SK-N-SH (cell line): ENCODE measurements around the gene PRG2.

Experiments
- CHD2 ChIP-seq: fragments of 150-350 bp; IDR thresholded peaks from 2 replicates; pipeline ENCODE4 v1.6.1; 2018; ENCODE audit warnings: low read length; ENCODE audit not compliant: partially characterized antibody
- EZH2phosphoT487 ChIP-seq: fragments of 200-600 bp; sonication (generic); IDR thresholded peaks from 2 replicates; pipeline ENCODE4 v1.6.1; 2017; ENCODE audit warnings: low read depth, mixed run types, mild to moderate bottlenecking, antibody characterized with exemption, moderate library complexity, borderline replicate concordance
- MEF2A ChIP-seq: IDR thresholded peaks from 2 replicates; pipeline ENCODE4 v1.4.0; 2012; ENCODE audit warnings: low read depth, borderline replicate concordance
- POLR2AphosphoS5 ChIP-seq: IDR thresholded peaks from 2 replicates; pipeline ENCODE4 v1.6.1; 2012; ENCODE audit warnings: low read depth, low read length
- RCOR1 ChIP-seq: fragments of 150-350 bp; IDR thresholded peaks from 2 replicates; pipeline ENCODE4 v1.6.1; 2017; ENCODE audit warnings: antibody characterized with exemption, low read length
- SIN3A ChIP-seq: IDR thresholded peaks from 2 replicates; pipeline ENCODE4 v1.6.1; 2012; ENCODE audit warnings: low read depth, mild to moderate bottlenecking, low read length, moderate library complexity, borderline replicate concordance
- TAF1 ChIP-seq: IDR thresholded peaks from 2 replicates; pipeline ENCODE4 v1.6.1; 2012; ENCODE audit warnings: low read depth, mild to moderate bottlenecking, low read length, moderate library complexity, borderline replicate concordance
- TCF12 ChIP-seq: IDR thresholded peaks from 2 replicates; pipeline ENCODE4 v1.4.0; 2012
- YY1 ChIP-seq: IDR thresholded peaks from 2 replicates; pipeline ENCODE4 v1.4.0; 2012; ENCODE audit warnings: low read depth, mild to moderate bottlenecking
- TF ChIP-seq, protein P1 (sequence below): fragments of 150-350 bp; IDR thresholded peaks from 2 replicates; pipeline ENCODE4 v1.6.1; 2017; ENCODE audit warnings: antibody characterized with exemption, low read length, low read depth, borderline replicate concordance
- TF ChIP-seq, protein P2 (sequence below): fragments of 200-600 bp; sonication (generic); IDR thresholded peaks from 2 replicates; pipeline ENCODE4 v1.6.1; 2017; ENCODE audit warnings: antibody characterized with exemption, mild to moderate bottlenecking, moderate library complexity
- TF ChIP-seq, protein P3 (sequence below): IDR thresholded peaks from 2 replicates; pipeline ENCODE4 v1.4.0; 2012; ENCODE audit warnings: low read depth

- TF ChIP-seq, protein P1, sequence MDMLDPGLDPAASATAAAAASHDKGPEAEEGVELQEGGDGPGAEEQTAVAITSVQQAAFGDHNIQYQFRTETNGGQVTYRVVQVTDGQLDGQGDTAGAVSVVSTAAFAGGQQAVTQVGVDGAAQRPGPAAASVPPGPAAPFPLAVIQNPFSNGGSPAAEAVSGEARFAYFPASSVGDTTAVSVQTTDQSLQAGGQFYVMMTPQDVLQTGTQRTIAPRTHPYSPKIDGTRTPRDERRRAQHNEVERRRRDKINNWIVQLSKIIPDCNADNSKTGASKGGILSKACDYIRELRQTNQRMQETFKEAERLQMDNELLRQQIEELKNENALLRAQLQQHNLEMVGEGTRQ, result no peak
- no peak for TF ChIP-seq YY1
- no peak for TF ChIP-seq SIN3A
- TF ChIP-seq, protein P2, sequence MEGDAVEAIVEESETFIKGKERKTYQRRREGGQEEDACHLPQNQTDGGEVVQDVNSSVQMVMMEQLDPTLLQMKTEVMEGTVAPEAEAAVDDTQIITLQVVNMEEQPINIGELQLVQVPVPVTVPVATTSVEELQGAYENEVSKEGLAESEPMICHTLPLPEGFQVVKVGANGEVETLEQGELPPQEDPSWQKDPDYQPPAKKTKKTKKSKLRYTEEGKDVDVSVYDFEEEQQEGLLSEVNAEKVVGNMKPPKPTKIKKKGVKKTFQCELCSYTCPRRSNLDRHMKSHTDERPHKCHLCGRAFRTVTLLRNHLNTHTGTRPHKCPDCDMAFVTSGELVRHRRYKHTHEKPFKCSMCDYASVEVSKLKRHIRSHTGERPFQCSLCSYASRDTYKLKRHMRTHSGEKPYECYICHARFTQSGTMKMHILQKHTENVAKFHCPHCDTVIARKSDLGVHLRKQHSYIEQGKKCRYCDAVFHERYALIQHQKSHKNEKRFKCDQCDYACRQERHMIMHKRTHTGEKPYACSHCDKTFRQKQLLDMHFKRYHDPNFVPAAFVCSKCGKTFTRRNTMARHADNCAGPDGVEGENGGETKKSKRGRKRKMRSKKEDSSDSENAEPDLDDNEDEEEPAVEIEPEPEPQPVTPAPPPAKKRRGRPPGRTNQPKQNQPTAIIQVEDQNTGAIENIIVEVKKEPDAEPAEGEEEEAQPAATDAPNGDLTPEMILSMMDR, result no peak
- no peak for TF ChIP-seq TAF1
- TF ChIP-seq RCOR1, result no peak
- 0 out of 2 replicates have a peak, but pooled peaks have one; percentile 11 for TF ChIP-seq TCF12
- no peak for TF ChIP-seq MEF2A
- TF ChIP-seq, protein P3, sequence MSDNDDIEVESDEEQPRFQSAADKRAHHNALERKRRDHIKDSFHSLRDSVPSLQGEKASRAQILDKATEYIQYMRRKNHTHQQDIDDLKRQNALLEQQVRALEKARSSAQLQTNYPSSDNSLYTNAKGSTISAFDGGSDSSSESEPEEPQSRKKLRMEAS, result no peak
- TF ChIP-seq POLR2AphosphoS5, result no peak
- TF ChIP-seq CHD2, result no peak
- TF ChIP-seq EZH2phosphoT487, result no peak
These were observed 36.7 kb upstream of the PRG2 start, which contains the start of gene SLC43A3 for GRCh38 chr11:57426929-57427726.
